GM18511 (cell line): Measurements from ENCODE around the gene ATP8A2.
"Not testable (repeated sequence)": the region's sequence is repeated elsewhere in the genome, so short reads cannot be mapped to it uniquely, and the experiment has no call there.

Experiments used
- ATAC-seq: cut with Tn5 transposase; IDR thresholded peaks from one replicate; pipeline ENCODE4 v1.9.1; 2021; ENCODE audit warnings: mild to moderate bottlenecking, moderate library complexity; ENCODE audit not compliant: unreplicated experiment

ATP8A2 gene

DNA sequence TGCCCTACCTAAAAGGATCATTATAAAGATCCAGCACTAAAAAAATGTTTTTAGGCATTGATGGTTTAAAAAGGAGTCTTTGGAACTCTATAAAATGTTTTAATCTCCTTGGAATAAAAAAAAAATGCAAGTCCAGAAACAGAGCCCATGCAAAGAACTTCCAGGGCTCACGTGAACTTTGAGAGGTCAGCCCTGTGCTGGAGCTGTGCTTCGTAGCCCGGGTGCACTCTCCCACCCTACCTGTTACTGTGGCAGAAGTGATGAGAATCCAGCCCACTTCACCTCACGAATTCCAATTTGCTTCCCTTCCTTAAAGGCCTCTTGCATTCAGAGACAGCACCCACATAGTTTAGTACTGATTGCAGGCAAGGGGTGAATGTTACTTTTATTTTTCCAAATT is 412.3 kb downstream of the ATP8A2 start:
- ATAC-seq = no peak

DNA sequence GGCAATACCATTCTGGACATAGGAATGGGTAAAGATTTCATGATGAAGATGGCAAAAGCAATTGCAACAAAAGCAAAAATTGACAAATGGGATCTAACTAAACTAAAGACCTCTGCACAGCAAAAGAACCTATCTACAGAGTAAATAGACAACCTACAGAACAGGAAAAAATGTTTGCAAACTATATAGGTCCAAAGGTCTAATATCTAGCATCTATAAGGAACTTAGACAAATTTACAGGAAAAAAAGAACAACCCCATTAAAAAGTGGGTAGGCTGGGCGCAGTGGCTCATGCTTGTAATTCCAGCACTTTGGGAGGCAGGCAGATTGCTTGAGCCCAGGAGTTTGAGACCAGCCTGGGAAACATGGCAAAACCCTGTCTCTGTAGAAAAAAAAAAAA is 418.4 kb downstream of the ATP8A2 start:
- ATAC-seq = not testable (repeated sequence)

DNA sequence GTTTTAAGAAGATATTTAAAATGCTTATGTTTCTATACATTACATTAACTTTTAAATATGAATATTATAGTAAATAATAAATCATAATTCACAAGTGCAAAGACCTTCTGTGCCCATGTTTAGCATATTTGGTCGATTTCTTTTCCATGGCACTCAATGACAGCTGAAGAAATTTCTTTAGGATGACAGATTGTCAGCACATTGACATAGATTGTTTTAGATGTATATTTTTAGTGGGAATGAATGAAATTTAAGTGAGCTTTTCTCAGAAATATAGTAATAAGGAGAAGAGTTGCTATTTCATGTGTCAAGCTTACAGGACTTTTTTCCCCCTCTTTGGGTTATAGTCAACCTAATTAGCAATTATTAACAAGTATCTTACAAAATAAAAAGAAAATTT is 423.5 kb downstream of the ATP8A2 start:
- ATAC-seq = no peak

DNA sequence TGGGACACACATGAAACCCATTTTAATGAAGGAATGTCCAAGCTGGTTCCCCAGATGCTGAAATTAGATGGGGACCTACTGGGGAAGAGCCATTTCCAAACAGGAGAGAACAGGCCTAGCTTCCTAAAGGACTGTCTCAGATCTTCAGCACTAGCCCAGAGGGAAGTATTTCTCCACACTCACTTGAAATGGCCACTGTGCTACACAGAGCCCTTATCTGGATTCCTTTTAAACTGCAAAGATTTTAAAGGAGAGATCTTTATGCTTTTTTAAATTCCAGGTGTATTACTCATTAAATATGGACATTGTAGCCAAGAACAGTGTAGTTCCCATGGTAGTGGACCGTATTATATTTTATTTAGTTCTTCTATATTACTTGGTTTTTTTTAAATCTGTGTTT is 424.7 kb downstream of the ATP8A2 start:
- no peak for ATAC-seq

DNA sequence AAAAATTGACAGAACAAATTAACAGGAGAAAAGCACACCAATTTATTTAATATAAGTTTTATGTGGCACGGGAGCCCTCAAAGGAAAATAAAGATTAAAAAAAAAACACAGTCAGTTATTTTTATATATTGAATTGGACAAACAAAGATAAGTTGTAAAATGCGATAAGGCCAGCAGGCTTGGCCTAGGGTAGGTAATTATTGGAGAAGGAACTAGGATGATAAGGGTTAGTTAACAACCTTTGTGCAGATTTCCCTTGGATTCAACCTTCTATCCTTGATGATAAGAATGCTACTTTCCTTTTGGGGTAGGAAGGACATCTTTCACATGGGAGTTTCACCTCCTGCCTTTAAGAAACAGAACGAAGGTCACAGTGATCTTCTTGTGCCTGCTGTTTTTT is 427.2 kb downstream of the ATP8A2 start:
- no peak for ATAC-seq

DNA sequence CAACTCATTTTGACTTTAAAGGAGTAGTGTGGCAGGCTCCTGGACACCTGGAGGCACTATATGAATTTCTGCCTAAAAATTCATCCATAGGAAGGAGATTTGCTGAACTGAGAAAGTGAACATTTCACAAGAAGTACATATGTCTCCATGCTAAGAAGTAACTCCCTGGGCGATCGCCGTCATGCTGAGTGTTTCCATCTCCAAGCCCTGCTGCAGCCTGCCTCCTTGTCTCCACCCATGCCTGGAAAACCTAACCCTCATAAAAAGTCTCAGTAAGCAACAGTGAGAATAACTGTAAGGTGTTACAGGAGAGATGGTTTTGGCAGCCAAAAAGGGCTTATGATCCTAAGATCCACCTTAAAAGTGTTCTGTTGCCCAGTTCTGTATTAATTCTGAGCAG is 428.7 kb downstream of the ATP8A2 start:
- ATAC-seq = no peak

DNA sequence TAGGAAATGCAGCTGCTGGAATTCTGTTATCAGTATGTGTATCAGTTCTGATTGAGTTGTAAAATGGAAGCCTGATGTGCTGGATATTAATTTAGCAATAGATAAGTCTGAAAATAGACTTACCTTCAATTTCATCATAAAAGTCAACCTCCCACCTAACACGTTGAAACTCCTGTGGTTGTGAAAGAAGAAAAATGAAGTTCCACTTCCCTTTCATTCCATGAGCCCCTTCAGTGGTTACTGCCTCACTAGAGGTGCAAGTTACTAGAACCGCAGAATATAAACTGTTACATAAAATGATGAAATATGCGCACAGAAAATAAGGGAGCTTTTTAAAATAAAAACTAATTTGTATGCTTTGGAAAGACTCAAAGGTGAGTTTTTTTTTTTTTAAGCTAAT is 430.8 kb downstream of the ATP8A2 start:
- ATAC-seq = no peak

DNA sequence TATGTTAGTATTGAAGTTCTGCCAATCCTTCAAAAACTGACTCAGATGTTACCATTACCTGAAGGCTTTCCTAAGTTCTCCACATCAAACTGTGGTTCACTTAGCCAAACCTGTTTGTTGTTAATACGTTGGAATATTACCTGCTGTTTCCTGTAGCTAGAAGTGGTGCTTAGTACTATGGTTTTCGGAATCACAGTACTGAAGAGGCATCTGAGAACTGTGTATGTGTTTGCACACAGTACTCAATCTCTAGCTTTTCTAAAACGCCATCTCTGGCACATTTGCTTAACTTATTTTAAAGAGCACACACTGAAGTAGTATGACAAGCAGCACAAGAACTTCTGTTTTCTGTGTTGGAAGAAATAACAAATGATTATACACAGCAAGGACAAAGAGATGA is 431.9 kb downstream of the ATP8A2 start:
- no peak for ATAC-seq

DNA sequence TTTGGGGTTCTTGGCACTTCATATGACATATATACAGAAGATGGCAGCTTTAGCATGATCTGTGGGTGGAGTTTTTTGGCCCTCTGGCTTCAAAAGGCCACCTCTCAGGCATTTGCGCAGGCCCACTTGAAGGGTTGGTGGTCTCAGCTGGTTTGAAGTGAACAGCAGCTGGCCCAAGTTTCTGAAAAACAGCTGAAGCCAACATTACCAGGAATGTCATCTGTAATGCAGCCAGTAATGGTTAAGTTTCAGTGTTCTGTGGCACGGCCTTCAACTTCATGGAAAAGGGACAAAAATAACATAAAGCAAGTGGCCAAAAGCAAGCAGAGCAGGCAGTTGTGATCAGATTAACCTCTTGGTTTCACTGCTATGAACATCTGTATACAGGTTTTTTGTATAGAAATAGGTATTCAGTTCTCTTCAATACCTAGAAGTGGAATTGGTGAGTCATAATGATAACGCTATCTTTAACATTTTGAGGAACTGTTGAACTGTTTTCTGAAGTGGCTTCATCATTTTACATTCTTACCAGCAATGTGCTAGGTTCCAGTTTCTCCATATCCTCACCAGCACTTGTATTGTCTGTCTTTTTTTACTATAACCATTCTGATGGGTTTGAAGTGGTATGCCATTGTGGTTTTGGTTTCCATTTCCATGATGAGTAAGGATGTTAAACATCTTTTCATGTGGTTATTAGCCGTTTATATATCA is 434.6 kb downstream of the ATP8A2 start:
- peak; percentile 50 for ATAC-seq

DNA sequence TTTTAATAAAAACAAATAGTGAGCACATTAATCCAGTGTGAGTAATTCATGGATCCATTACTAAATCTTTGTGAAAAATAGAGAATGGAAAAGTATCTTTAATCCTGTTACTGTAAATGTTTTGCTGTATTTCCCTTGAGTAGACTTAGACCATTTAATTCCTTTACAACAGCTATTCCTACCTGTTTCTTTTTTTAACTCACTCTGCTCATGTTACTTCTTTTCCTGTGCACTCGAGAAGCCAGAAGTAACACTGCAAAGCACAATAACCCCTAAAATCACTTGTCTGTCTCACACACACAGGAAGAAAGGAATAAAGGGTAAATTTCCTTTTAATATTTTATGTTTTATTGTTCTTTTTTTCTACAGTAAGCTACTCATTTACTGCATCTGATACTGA is 435.8 kb downstream of the ATP8A2 start:
- no peak for ATAC-seq

DNA sequence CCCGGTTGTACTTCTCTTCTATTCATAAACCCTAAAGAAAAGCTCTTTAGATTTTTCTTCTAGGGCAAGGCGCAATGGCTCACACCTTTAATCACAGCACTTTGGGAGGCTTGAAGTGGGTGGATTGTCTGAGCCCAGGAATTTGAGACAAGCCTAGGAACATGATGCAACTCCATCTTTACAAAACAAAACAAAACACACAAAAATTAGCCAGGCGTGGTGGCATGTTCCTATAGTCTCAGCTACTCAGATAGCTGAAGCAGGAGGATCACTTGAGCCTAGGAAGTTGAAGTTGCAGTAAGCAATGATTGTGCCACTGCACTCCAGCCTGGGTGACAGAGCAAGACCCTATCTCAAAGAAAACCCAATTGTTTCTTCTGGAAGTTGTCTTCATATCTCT is 439.7 kb downstream of the ATP8A2 start:
- ATAC-seq = no peak

DNA sequence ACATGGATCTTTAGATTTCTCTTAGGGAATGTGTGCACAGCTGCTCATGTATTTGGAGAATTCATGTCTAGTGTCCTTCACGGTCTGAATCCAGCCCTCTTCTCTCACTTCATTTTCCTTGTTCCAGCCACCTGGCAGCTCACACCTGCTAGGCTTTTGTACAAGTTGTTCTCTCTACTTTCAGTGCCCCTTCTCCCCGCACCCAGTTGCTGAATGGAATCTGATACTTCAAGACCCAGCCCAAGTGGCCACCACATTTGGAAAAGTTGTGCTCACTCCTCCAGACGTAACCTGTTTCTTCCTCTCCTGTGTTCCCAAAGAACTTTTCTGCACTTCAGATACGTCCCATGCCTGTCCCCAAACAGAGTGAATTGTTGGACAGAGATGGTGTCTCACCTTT is 444.5 kb downstream of the ATP8A2 start:
- no peak for ATAC-seq

DNA sequence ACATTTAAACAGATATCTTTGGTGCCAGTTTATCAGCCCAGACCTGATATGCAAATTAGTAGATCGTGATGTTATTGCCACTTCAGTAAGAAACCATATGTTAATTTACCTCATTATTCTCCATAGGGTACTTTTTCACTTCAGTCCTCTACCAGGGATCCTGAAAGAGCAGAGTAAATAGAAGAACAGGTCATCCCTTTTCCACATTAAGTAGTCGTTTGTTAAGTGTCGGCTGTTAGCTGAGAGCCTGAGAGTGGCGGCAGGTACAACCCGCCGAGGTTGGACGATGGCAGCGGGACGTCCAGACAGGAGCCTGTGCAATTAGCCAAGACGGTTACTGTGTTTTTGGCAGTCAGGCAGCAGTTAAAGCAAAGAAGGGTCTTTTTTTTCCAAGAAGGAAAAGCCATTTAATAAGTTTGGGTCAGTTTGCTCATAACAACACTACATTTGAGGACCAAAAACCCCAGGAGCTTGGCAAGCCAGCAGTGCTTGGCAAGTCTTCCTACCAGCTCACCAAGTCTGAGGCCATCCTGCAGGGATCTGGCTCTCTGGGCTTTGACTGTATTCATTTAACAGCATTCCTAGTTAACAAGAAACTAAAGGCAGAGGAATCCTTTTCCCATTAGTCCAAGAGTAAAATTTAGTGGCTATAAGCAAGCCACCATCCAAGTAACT is 448.2 kb downstream of the ATP8A2 start:
- no peak for ATAC-seq

DNA sequence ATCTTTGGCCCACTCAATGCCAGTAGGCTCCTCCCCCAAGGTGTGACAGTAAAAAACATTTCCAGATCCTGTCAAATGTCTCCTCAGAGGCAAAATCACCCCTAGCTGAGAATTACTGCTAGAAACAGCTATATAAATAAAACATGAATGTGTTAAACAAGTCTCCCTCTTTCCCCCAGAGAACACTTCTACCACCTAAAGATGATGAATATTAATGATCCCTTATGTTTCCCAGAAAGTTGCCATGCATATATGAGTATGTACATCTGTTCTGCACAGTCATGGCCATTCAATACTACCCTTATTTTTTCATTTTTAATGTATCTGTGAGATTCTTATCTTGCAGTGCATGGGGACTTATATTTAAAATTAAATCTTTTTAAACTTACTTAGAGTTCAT is 450.0 kb downstream of the ATP8A2 start:
- ATAC-seq = no peak

DNA sequence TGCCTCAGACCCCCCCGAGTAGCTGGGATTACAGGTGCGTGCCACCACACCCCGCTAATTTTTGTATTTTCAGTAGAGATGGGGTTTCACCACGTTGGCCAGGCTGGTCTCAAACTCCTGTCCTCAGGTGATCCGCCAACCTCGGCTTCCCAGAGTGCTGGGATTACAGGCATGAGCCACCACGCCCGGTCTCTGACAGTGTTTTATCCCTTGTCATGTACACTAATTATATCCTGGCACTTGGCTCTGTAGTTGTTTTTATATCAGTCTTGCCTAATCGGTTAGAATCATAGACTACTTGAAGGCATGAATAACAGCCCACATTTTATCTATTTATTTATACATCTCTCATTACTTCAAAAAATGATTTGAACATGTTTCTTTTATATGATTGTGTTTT is 455.4 kb downstream of the ATP8A2 start:
- ATAC-seq = not testable (repeated sequence)

DNA sequence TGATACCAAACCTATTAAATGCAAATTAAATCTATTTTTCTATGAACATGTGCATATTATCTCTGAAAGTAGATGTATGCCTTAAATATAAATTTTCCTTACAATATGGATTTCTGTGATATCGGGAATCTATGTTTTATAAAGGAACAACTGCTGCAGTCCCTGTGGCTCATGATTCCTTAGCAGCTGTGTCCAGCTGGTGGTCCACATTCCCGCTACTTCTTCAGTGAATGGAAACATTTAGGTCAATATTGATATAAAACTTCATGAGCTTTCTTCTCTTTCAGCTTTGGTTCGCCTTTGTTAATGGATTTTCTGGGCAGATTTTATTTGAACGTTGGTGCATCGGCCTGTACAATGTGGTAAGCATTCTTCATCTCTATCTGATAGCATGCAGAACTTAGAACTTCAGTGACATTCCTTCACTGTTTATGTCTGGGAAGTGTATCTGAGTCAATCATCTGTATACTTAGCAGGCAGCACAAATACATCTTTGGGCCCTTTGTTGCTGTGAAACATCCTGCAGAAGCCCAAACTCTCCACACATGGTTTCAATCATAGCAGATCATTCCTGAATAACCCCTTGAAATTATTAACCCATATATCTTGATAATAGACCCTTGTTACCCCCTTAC is 456.2 kb downstream of the ATP8A2 start:
- ATAC-seq = no peak

DNA sequence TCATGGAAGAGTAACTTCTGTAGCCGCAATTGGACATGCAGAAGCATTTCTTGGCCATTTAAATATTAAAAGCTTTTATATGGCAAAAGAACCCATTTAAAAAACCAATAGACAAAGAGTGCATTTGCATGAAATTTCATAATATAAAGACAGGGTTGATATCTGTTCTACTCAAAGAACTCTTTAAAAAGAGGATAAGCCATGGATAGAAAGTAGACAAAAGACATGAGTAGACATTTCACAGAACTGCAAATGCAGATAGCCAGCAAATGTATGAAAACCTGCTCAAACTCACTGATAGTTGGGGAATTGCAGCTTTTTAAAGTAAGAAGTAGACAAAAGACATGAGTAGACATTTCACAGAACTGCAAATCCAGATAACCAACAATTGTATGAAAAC is 462.0 kb downstream of the ATP8A2 start:
- ATAC-seq = no peak

DNA sequence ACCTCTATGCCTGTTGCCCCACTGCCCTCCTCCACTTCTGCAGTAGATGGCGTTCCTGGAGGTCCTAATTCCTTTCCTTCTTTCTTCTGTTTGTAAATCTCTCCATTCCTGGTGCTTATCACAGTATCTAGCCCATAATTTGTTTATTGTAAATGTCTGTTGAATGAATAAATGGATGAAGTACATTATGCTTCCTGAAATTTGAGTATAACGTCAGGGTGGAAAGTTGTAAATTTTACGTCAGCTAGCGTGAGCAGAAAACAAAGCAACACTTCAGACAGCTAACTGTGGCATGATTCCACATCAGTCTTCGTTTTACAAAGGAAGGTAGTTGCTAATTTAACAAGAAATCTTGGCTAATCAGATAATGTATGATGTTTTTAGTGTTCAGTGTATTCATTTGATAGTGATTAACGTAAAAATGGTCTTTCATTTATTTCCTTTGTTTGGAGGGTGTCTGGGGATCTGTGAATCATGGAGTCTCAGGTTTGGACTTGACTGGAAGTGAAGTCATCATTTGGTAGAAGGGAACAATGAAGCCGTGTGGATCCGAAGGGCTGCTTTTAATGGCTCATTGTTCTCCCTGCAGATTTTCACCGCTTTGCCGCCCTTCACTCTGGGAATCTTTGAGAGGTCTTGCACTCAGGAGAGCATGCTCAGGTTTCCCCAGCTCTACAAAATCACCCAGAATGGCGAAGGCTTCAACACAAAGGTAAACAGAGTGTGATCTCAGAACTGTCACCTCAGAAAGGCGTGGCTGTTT is 465.0 kb downstream of the ATP8A2 start:
- ATAC-seq = no peak

DNA sequence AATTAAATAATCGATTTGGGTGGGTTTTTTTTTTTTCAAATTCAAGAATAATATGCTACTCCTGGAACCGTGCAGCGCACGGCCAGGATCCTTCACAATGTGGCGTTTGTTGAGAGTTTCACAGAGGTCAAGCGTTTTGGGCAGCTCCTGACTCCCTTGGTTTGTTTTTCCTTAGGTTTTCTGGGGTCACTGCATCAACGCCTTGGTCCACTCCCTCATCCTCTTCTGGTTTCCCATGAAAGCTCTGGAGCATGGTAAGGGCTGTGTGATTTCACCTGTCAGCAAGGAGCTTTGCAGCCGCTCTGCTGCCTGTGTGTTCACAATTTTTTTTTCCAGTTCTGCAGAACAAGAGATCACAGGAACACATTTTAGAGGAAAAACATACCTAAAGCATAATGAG is 467.6 kb downstream of the ATP8A2 start:
- ATAC-seq = no peak

DNA sequence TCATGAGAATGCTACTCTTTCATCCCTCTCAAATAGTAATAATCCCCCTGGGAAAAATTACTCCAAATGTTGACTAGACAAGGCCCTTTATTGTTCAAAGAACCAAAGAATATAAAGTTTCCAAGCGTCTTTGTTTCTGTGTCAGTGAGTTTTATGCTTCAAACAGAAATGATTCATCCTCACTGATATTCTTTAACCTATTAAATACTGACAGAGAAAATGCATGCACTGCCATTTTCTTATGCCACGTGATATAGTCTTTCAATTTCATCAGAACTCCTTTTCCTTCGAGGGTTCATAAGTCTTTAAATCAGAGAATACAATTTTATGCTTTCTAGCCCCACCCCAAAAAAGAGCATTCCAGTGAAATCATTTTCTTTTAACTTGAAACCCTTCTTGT is 468.5 kb downstream of the ATP8A2 start:
- ATAC-seq = no peak

DNA sequence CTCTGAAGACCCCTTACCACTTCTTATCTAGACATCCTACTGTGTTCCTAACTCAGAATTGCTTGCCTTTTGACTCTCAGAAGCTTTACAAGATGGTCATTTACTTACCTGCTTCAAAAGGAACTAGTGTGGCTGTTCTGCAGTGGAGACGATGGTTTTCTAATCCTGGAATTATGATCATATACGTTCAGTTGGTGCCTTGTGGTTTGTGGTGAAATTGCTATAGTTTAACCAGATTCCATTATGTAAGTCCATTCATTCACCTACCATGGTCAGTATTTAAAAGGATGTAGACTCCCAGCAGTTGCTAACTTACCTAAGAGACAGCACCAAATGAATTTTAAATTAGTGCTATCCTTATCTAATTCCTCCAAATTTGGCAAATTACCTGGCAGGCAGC is 469.2 kb downstream of the ATP8A2 start:
- ATAC-seq = no peak

DNA sequence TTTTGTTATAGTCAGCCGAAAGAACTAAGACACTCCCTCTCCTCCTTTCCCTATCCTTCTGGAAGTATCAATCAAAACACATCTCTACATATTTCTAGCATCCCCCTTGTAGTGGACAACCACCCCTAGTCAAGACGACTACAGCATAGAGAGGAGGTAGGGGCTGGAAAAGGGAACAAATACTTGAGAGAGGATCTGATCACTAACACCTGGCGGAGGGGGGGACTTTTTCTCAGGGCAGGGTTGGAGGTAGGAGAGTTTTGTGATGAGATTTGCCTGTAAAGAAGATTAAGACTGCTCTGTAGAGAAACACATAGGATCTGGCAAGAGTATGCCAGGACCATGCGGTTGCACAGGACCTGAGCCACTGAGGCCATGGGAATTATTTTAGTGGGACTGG is 471.9 kb downstream of the ATP8A2 start:
- no peak for ATAC-seq
